Epidermal melanocyte (primary cell): ENCODE data around the gene CEP43.
"Not testable (repeated sequence)": the region's sequence is repeated elsewhere in the genome, so short reads cannot be mapped to it uniquely, and the experiment has no call there.

Source experiments
- DNase-seq: peaks from one replicate; pipeline ENCODE4 v3.0.0; 2011; ENCODE audit warnings: low spot score; ENCODE audit not compliant: insufficient read length

Gene CEP43

GRCh38 chr6:166999145-166999883 is at the start of gene CEP43:
Gene CEP43, plus strand, starts transcription at chr6:166999397. Its CDS starts 16 bp downstream, at chr6:166999413.
- DNase-seq: peak; percentile 91

GRCh38 chr6:166949528-166950442 is 49.4 kb upstream of the CEP43 start:
- no peak for DNase-seq

GRCh38 chr6:166950443-166950821 is 48.8 kb upstream of the CEP43 start:
- no peak for DNase-seq

- not testable (repeated sequence) for DNase-seq
Observed at GRCh38 chr6:166950892-166951669, 48.1 kb upstream of the CEP43 start.

- DNase-seq: no peak
Observed at GRCh38 chr6:166951670-166952060, 47.5 kb upstream of the CEP43 start.

- no peak for DNase-seq
Observed at GRCh38 chr6:166952121-166952520, 47.1 kb upstream of the CEP43 start.

GRCh38 chr6:166952567-166953486 is 46.4 kb upstream of the CEP43 start:
- no peak for DNase-seq

GRCh38 chr6:166954118-166954713 is 45.0 kb upstream of the CEP43 start:
- no peak for DNase-seq

- no peak for DNase-seq
Observed at GRCh38 chr6:166955121-166955864, 43.9 kb upstream of the CEP43 start.

GRCh38 chr6:166955865-166956443 is 43.2 kb upstream of the CEP43 start:
- DNase-seq: no peak

GRCh38 chr6:166956444-166957086 is 42.6 kb upstream of the CEP43 start, which contains the start of gene RNASET2:
Gene RNASET2, minus strand, starts transcription at chr6:166956550. Its CDS starts 368 bp downstream, at chr6:166956182.
- peak; percentile 83 for DNase-seq

- no peak for DNase-seq
Observed at GRCh38 chr6:166957087-166957804, 42.0 kb upstream of the CEP43 start.

GRCh38 chr6:166957805-166958076 is 41.5 kb upstream of the CEP43 start:
- no peak for DNase-seq

- DNase-seq: no peak
Observed at GRCh38 chr6:166958926-166959861, 40.0 kb upstream of the CEP43 start.

GRCh38 chr6:166959911-166960608 is 39.1 kb upstream of the CEP43 start:
- no peak for DNase-seq

- DNase-seq: no peak
Observed at GRCh38 chr6:166960609-166960978, 38.6 kb upstream of the CEP43 start.
